HG03575 (cell line): Measurements from ENCODE around the gene PHLDA2.

Experiments
- ATAC-seq: cut with Tn5 transposase; IDR thresholded peaks from one replicate; pipeline ENCODE4 v1.9.1; 2021; ENCODE audit not compliant: unreplicated experiment, insufficient number of reproducible peaks, low FRiP score; ENCODE audit errors: extremely low read depth

Gene PHLDA2

DNA sequence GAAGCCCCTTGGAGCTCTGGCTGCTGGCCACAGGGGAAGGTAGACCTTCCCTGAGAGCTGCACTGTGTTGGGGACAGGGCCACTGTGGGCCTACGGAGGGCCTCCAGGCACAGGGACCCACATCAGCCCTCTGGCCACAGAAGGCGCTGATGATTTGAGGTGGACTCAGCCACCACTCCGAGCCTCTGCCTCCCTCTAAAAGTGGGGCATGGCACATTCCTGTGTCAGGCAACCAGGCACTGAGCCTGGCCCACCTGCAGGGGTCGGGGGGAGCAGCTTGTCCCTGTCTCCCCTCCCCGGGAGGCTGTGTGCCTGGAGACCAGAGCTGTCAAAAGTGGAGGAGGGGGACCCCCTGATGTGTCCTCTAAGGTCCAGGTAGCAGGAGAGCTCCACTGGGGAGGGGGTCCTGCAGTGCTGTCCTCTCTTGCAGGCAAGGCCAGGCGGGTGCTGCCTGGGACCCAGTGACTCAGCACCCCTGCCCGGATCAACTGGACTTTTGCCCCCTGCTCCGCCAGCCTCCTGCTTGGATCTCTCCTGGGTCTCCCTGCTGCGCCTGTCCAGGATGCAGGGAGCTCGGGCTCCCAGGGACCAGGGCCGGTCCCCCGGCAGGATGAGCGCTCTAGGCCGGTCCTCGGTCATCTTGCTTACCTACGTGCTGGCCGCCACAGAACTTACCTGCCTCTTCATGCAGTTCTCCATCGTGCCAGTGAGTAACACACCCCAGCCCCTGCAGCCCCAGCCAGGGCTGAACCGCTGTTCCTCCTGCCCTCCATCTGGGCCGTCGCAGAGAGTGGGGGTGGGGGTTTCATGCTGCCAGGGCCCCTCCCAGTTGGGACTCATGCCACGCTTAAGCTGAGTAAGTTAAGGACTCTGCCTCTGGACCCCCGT, 26.2 kb downstream of the PHLDA2 start:
- ATAC-seq: no peak

DNA sequence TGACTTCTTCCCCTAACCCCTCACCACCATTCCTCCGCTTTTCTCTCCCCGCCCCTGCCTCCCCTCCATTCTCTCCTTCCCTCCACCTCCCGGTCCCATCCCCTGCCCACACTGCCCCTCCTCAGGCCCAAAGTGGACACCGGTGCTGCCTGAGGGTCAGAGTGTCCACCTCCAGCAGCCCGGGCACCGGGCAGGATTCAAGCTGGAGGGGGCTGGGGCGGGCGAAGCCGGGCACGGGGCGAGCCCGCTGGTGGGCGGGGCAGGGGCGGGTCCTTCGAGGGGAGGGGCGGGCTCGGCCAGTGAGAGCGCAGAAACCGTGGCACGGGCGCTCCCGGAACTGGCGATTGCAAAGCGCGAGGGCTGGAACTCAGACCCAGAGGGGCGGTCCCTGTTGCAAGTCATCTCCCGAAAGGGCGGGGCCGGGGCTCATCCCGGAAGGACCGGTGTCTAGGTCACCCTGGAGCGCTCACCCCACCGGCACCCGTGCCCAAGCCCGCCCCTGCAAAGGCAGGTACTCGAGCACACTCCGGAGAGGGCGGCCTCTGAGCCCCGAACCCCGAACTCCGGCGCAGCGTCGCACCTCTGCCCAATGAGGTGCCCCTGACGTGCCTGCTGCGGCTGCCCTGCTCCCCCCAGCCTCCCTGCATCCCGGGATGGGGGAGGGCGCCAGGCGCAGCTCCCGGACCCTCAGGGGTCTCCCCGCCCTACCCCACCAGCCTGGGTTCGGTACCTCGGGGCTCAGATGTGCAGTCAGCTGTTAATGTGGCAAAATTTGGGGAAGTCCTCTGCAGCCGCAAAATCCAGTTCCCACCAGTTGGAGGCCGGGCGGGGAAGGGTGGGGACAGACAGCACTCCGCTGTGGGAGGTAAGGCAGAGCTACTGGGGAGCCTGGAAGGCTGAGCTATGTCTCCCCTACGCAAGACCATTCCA, 27.1 kb downstream of the PHLDA2 start:
- ATAC-seq: no peak

- no peak for ATAC-seq
Measured at GRCh38 chr11:2901196-2901796, 27.9 kb downstream of the PHLDA2 start.

DNA sequence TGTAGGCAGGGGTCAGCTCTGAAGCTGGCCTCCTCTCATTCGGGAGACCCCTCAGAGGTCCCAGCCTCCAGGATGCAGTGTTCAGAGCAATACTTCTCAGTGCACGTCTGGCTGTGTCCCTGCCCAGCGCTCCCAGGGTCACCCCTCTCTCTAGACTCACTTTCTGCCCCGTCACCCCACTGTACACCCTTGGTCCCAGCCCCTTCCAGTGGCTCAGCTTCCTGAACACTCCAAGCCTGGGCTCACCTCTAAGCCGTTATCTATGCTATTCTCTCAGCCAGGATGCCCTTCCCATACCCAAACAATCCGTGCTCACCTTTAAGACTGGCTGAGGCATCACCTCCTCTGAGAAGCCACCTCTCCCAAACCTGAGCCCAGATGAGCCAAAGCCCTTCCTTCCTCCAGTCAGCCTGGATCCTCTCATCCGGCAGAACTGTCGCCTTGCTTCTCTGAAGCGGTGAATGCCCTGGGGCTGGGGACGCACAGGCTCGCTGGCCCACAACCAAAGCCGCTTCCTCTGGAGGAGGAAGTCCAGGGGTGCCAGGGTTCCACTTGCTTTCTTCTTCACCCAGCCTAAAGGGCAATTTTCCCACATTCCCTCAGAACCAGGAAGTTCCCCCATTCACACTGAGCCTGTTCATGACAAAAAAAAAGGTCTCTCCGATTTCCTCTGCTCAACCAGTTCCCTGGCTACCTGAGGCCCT, 30.0 kb downstream of the PHLDA2 start:
- no peak for ATAC-seq

DNA sequence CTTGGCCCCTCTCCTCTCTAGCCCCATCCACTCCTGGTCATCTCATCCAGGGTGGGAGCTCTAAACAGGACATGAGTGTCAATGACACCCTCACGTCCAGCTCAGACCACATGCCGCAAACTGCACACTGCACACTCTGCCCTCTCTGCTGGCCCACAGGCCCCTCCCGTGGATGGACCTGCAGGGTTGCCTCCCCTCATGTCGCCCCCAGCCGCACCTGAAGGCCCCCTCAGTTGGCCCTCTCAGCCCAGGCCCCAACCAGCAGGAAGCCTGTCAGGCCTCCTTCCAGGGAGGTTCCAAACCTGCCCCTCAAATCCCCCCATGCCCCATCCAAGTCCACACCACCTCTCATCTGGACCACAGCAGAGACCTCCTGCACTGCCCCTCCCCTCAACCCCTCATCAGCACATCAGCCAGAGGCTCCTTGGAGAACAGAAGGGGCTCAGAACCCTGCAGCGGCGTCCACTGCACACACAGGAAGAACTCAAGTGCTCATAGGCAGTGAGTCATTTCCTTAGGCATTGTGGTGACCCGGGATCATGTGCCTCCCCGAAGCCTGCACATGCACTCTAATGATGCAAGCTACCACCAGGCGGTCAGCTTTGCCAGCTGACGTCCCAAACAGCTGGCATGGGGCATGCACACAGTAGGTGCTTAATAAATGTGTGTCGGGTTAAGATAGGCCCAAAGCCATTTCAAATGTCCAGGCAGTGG, 30.7 kb downstream of the PHLDA2 start:
- no peak for ATAC-seq

DNA sequence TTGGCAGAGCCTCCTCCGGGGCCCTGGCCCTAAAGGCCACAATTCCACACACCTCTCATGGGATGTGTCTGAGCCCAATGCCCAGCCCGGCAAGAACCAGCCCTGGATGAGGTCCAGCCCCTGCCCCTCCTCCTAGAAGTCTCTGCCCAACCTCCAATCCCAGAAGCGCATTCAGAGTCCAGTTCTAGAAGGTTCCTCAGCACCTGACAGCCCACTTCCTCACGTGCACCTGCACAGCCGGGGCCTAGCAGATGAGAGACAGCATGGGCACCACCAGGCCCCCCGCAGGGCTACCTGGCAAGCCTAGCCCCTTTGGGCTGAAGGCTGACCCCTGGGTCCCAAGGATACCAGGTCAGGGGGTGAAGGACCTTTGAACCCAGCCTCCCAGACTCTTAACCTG, 32.2 kb downstream of the PHLDA2 start:
- ATAC-seq: no peak

DNA sequence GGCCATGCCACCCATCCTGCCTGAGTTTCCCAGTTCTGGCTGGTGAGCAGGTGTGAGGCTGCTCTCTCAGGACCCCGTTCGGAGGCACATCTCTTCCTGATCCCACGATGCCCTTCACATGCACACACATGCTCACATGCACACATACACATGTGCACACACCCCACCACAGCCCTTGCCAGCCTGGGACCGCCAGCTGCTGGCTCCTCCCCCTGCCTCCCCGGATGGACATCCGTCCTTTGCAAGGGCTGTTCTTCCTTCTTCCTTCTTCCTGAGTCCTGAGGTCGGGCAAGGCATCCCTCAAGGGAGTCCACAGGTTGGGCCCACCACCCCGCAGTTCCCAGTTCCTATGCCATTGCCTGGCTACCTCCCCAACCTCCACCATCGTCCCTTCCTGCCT, 33.2 kb downstream of the PHLDA2 start:
- no peak for ATAC-seq

DNA sequence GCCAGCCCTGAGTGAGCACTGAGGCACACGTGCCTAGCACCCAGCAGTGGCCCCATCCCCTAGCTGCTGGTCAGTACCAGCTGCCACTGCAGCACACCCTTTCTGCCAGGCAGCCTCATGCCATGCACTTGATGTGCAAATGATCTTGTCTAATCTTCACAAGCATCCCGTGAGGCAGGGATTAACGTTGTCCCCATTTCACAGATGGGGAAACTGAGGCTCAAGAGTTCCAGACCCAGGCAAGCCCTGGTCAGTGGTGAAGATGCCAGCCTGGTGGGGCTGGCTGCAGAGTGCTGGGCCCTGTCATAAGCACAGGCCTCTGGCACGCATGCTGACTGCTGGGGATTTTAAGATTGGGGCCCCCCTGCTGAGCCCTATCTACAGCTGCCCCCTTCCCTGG, 35.3 kb downstream of the PHLDA2 start:
- no peak for ATAC-seq

DNA sequence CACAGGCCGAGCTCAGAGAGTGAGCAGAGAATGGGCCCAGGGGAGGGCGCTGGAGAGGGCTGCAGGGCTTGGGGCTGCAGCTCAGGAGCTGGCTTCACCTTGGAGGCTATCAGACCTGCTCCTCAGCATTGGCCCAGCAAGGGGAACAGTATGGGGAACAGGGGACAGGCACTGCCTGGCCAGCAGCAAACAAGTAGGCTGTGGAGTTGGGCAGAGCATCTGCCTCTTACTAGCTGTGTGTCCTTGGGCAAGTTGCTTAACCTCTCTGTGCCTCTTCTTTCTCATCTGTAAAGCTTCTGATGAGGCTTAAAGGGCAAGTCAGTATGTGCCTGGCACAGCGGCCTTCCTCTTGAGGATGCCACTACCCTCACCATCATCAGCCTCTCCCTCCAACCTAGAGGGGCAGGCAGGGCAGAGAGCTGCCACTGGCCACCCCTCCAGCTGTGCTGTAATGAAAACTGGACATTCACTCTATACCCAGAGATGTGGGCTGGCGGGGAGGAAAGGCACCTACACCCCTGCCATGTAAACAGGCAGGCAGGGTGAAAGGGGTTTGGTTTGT, 36.2 kb downstream of the PHLDA2 start:
- no peak for ATAC-seq

GRCh38 chr11:2892215-2892966, 36.8 kb downstream of the PHLDA2 start:
- no peak for ATAC-seq

DNA sequence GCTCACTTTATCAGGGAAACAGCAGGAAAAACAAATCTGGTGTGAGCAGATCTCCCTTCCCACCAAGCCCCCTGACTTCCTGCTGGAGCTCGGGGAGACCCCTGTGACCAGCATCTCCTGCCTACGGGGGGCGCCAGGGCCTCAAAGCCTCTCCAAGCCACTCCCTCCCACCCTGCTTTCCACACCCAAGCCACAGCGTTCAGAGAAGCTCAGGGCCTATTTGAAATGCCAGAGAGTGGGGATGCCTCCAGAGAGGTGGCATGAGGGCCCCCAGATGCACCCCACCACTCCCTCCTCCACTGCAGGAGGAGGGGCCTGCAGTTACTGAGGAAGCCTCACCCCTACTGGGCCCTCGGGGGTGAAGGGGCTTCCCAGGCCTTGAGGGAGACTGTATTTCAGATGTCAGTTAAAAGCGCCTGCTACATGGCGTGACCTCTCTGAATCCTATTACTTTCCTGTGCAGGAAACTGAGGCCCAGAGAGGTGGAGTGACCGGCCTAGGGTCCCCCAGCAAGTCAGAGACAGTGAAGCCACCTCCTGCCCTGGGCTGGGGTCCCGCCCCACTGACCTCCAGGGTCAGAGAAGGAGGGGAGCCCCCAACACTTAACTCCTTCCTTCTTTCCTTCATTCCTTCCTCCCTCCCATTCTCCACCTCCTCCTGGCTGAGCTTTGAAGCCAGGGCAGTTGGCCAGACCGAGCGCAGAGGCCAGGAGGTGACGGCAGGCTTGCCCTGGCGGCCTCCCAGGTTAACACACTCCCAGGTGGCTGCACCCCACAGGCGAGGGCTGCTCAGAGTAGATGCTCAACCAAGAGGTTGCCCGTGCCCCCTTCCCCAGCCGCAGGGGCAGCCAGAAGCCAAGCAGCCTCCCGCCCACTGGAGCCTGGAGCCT, 37.6 kb downstream of the PHLDA2 start:
- ATAC-seq: no peak

GRCh38 chr11:2890466-2891294, 38.5 kb downstream of the PHLDA2 start:
- ATAC-seq: no peak

GRCh38 chr11:2889362-2890273, 39.6 kb downstream of the PHLDA2 start:
- ATAC-seq: no peak

DNA sequence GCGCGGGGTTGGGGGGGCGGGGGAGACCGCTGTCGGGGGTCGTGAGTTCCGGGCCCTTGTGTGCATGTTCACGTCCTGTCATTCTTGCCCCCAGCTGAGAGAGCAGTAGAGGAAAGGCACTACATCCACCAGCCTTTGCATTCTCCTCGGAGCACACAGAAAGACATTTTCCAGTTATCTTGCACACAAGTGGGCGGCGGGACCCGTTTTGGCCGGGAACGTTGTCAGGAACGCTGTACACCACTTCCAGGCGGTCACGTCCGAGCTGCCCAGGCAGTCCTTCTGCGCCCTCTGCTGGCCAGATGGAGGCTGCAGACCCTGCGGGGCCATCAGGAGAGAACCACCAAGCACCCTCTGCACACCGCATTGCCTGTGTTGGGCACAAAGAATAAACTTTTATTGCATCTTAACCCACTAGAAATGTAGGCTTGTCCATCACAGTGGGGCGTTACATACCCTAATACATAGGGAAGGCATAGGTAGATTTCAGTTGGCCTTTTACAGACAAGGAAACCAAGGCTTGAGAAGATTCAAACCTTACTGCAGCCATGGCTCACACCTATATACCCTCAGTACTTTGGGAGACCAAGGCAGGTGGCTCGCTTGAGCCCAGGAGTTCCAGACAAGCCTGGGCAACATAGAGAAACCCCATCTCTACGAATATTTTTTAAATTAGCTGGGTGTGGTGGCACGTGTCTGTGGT, 40.8 kb downstream of the PHLDA2 start:
- no peak for ATAC-seq
